Globus pallidus (tissue), 1 donor: ENCODE data around the gene TNNT3.
"Not testable (repeated sequence)": the region's sequence is repeated elsewhere in the genome, so short reads cannot be mapped to it uniquely, and the experiment has no call there.

ENCODE experiments used
- DNase-seq: peaks from one replicate; pipeline ENCODE4 v3.0.0-alpha.2; 2015; ENCODE audit warnings: low spot score

The TNNT3 gene

DNA sequence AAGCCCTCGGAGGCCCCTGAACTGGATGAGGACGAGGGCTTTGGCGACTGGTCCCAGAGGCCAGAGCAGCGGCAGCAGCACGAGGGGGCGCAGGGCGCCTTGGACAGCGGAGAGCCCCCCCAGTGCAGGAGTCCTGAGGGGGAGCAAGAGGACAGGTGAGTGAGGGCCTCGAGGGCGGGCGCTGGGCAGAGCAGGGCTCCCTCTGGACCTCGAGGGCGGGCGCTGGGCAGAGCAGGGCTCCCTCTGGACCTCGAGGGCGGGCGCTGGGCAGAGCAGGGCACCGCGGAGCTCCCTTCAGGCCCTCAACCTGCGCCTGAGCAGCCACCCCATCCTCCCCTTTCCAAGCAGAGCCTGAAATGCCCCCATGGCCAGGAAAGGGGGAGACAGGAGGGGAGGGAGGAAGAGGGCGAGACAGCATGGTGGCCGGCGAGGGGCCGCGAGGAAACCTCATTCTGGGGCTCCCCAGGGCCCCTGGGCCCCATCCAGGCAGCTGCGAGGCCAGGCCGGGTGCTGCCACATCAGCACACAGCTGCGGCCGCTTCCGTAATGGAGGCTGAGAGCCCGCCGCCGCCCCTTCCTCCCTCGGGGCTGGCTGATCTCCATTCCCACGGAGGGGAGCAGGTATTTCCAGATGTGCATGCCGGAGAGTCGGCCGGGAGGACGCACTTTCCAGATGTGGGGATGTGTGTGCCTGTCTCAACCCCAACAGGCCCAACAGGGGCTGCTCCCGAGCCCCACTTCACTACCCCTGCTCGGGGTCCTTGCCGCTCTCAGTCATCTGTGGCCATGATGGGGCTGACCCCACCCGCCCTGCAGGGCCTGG lies 37.9 kb upstream of the TNNT3 start:
- no peak for DNase-seq

DNA sequence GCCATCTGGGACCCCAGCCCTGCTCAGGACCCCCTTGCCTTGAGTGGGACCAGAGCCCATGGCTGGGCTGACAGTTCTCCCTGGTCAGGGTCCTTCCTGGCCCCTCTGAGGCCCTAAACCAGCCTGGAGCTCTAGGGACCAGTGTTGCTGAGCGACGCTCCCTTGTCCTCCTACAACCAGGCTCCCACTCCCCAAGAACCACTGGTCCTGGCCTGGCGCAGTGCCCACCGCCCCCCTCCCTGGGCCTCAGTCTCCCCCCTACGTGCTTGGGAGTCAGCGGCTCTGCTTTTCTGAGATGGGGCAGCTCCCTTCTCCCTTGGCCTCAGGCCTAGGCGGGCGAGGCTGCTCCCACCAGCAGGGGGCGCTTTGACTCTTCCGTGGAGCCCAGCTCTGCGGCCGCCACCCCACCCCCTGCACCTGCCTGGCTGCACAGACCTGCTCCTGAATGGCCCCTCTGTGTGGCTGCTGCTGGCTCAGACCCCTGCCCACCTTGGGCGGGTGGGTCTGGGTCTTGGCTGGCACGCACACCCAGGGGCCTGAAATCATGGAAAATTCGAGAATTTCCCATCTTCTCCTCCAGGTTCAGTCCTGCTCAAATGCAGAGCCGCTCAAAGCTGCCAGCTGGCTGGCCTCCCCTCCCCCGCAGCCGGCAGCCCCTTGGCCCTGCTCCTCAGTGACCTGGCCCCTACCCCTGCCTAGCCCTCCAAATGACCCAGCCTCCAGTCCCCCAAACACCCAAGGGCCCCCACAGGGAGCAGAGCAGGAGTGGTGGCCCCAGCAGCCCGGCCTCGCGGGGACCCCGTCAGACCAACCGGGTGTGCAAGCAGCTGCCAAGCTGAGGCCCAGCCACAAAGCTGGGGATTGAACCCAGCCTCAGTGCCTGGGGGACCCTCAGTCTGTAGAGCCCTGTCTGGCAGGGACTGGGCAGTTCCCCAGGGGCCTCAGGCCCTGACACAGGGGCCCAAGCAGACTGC lies 37.0 kb upstream of the TNNT3 start:
- DNase-seq = no peak

GRCh38 chr11:1883346-1884302 lies 35.9 kb upstream of the TNNT3 start:
- DNase-seq = no peak

GRCh38 chr11:1884303-1884700 lies 35.2 kb upstream of the TNNT3 start:
- no peak for DNase-seq

DNA sequence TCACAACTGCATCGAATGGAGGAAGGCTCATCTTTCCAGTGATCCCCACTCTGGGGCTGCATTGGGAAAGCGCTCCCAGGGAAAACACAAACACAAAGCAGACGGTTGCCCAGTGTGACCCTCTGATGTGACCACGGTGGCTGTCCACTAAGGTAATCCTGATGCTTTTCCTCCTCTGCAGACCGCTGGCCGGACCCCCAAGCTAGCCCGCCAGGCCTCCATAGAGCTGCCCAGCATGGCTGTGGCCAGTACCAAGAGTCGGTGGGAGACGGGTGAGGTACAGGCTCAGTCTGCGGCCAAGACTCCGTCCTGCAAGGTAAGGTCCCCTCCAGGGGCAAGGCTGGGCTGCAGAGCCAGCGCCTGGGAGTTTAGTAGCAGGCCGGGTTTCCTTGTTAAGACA lies 33.0 kb upstream of the TNNT3 start:
- not testable (repeated sequence) for DNase-seq

DNA sequence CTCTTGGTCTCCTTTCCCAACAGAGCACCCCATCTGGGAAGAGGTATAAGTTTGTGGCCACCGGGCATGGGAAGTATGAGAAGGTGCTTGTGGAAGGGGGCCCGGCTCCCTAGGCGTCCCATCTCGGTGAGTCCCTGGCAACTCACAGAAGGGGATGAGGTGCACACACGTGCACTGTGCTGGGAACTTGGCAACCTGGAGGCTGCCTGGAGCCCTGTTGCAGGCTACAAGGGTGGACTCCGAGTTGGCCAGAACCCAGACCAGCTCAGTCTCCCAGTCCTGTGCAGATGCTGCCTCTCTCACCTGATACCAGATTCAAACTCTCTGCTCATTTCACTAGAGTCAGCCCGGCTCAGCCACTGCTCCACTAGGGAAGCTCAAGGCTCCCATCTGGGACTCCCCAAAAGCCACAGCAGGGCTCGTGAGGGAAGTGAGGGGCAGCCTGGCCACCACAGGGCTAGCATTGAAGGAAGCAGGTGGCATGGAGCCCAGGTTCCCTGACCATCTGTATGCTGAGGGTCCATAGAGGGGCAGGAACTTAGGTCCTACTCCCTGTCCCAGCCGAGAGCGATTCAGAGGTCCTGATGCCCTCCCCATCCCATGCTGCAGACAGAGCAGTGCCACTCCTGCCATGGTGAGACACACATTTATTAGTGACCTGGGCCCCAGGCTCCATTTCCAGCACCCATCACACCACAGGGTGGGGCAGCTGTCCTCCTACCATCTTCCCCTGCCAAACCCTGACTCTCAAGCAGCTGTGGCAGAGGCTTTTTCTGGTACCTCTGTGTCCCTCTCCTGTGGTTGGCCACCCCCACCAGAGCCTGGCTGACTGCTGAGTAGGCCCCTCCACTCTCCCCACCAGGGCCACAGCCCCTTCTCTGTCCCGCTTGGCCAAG lies 31.8 kb upstream of the TNNT3 start:
- no peak for DNase-seq

- DNase-seq = no peak
Observed at GRCh38 chr11:1888347-1888753, 31.2 kb upstream of the TNNT3 start.

DNA sequence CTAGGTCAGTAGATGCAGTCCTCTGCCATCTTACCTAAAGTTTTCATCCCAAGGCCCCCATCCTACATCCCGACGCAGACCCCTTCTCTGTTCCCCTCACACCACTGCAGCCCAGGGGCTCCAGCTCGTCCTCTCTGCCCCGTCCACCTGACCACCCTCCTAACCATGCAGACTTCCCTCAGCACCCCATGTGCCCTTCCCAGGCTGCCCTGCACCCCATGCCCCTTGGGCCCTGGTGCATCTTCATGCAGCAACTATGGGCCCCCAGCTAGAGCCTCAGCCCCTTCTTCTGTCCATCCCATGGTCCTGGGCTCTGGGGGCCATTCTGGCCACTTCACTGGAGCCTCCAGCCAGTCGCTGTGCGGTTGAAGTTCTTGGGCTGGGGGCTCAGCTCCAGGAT lies 30.7 kb upstream of the TNNT3 start:
- DNase-seq = no peak

DNA sequence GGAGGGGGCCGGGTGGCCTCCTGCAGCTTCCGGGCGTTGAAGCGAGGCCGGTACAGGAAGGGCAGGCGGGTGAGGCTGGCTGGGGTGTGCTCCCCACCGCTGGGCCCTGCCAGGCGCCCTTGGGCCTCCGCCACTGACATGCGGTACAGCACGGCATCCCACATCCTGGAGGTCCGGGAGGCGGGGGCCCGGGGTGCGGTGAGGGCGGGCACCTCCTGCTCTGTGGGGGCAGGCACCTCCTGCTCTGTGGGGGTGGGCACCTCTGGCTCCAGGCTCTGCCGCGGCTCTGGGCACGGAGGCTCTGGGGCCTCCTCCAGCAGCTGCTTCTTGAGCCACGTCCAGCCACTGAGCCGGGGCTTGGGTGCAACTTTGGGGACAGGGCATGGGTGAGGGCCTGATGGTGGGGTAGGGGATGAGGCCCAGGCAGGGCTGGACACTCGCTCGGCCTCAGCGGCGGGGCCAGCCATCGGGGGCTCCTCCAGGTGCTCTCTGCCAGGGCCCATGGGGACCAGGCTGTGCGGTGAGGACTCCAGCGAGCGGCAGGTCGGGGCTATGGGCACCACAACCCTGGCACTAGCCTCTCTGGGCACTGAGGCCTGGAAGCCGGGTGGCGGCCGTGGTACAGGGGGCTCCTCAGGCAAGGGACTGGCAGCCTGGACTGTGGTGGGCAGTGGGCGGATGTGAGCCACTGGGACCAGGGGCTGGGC lies 30.1 kb upstream of the TNNT3 start:
- no peak for DNase-seq

GRCh38 chr11:1889941-1890855 lies 29.3 kb upstream of the TNNT3 start:
- no peak for DNase-seq

DNA sequence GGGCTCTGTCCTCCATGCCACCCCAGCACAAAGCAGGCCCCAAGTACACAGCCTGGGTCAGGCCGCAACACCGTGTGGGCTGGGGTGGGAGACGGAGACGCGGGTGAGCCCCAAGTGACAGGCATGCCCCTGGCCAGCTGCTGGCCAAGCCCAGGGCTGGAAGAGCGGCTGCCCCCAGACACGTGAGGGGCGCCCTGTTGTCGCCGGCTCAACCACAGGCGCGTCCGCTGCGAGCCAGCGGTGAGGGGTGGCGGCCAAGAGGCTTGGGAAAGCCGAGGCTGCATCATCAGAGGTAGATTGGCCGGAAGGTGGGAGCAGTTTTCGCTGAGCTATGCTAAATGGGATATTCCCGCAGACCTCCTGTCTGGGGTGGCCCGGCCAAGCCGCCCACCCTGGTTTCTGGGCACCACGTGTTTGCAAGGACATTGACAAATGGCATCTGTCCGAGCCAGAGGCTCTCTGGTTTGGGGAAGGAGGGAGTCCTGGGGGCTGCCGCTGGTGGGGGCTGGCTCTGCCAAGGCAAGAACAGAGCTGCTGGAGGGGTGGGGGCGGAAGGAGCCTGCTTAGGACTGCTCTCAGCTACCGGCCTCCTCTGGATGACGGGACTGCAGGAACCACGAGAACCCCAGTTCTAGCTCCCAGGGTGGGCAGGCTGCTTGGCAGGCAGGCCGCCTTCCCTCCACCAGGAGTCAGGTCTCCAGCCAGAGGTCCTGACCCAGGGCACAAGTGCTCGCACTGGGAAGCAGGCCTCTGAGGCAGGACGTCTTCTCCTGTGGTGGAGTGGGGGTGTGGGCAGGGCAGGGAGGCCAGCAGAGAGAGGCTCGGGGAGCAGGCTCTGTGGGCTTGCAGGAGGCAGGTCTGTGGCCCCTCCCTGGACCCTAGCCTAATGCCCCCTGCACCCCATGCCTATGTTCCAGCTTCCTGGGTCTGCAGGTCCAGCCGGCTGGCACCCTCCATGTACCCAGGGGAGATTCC lies 28.4 kb upstream of the TNNT3 start:
- no peak for DNase-seq

DNA sequence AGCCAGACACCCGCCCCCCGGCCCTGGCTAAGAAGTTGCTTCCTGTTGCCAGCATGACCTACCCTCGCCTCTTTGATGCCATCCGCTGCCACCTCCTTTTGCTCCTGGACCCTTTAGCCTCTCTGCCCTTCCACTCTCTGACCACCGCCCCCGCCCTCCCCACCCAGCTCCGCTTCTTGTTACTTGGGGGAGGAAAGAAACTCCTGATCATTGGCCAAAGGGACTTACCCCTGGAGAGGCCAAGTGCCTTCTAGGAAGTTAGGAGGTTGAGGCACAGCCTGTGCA lies 27.7 kb upstream of the TNNT3 start, which contains the start of gene PRR33:
Gene PRR33 (minus strand): TSS at position 65 of the 285 bp plus-strand sequence. CDS start 1,311 bp downstream, outside the sequence.
- no peak for DNase-seq

GRCh38 chr11:1892116-1892515 lies 27.4 kb upstream of the TNNT3 start:
- DNase-seq = no peak

- DNase-seq = no peak
Observed at GRCh38 chr11:1892558-1892957, 26.9 kb upstream of the TNNT3 start.

DNA sequence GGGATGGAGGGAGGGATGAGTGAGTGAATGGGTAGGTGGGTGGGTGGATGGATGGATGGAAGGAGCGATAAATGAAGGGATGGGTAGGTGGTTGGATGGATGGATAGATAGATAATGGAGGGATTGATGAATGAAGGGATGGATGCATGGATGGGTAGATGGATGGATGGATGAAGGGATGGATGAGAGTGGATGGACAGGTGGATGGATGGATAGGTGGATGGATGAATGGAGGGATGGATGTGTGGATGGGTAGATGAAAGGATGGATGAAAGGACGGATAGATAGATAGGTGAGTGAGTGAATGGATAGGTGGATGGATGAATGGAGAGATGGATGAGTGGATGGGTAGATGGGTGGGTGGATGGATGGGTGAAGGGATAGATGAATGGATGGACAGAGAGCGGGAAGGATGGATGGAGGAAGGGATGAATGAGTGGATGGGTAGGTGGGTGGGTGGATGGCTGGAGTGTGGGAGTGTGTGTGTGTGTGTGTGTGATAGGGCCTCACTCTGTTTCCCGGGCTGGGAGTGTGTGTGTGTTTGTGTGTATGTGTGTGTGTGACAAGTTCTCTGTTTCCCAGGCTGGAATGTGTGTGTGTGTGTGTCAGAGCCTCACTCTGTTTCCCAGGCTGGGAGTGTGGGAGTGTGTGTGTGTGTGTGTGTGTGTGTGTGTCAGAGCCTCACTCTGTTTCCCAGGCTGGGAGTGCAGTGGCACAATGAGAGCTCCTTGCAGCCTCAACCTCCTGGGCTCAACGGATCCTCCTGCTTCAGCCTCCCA lies 25.7 kb upstream of the TNNT3 start:
- no peak for DNase-seq

GRCh38 chr11:1894759-1895158 lies 24.7 kb upstream of the TNNT3 start:
- no peak for DNase-seq

- no peak for DNase-seq
Observed at GRCh38 chr11:1896468-1896867, 23.0 kb upstream of the TNNT3 start.
